Omental fat pad (tissue), 4 donors: ENCODE measurements around the gene IFI35. TPM values are rescaled to one million over a fixed set of nuclear protein-coding genes. Genes with fewer than 3 reads are reported as not detected.
"Not testable (repeated sequence)": the region's sequence is repeated elsewhere in the genome, so short reads cannot be mapped to it uniquely, and the experiment has no call there.

ENCODE experiments used
- ATAC-seq: fragments of 150-250 bp; one replicate; pipeline ENCODE4 v1.9.1; 2016; ENCODE audit warnings: mild to moderate bottlenecking, moderate library complexity; ENCODE audit not compliant: low FRiP score
- DNase-seq: peaks from one replicate; pipeline ENCODE4 v3.0.0-alpha.2; 2019; ENCODE audit warnings: low spot score
- CTCF ChIP-seq, 3 donors: fragments of 450-650 bp; IDR thresholded peaks; one replicate each; pipeline ENCODE4 v1.5.1; 2016 to 2017; ENCODE audit warnings: antibody characterized with exemption in 3 of 3, mild to moderate bottlenecking in 3 of 3, moderate library complexity in 2 of 3
- total RNA-seq, 4 donors: library from RNA; depleted of rRNA; stranded (reverse); fragments of >200 nt; gene quantifications; one replicate each; pipeline ENCODE4 v1.1.0, GENCODE V29; 2016

IFI35 gene
- total RNA-seq, 4 donors from 2014 or later, result 29.1 to 108 (median 34.4) TPM

- no peak for TF ChIP-seq CTCF (IDR thresholded peaks at IDR 0.05)
- DNase-seq (no peak), ATAC-seq (no peak)
These were observed 7.5 kb upstream of the IFI35 start for GRCh38 chr17:42999003-42999525.

- ATAC-seq, result not testable (repeated sequence)
These were observed 5.7 kb upstream of the IFI35 start for GRCh38 chr17:43000894-43001293.

DNA sequence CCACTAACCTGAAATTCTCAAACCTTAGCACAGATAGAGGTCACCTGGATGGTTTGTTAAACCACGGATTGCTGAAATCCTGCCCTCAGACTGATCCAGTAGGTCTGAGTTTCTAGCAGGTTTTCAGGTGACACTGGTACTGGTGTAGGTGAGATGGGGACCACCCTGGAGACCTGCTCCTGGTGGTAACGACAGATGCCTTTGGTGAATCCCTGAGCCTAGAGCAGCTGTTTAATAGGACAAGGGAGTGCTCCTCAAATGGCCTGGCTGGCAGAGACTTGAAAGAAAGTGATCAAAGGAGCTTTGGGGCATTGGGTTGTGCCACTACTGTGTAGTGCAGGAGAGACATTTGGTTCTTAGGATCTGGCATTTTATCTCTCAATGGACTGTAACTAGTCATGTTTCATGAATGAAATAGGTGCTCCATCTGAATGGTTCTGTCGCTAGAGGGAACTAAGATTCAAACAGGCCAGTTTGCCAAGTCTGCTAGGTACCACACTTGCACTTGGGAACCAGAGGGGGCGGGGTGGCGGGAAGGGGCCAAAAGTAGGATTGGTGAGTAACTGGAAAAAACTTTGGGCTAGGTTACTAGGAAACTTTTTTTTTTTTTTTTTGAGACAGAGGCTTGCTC, 2.9 kb upstream of the IFI35 start:
- DNase-seq (no peak), ATAC-seq (no peak)
- no peak for TF ChIP-seq CTCF (IDR thresholded peaks at IDR 0.05)

More at GRCh38 chr17:43000894-43001293, 5.7 kb upstream of the IFI35 start:
- not testable (repeated sequence) for DNase-seq

DNA sequence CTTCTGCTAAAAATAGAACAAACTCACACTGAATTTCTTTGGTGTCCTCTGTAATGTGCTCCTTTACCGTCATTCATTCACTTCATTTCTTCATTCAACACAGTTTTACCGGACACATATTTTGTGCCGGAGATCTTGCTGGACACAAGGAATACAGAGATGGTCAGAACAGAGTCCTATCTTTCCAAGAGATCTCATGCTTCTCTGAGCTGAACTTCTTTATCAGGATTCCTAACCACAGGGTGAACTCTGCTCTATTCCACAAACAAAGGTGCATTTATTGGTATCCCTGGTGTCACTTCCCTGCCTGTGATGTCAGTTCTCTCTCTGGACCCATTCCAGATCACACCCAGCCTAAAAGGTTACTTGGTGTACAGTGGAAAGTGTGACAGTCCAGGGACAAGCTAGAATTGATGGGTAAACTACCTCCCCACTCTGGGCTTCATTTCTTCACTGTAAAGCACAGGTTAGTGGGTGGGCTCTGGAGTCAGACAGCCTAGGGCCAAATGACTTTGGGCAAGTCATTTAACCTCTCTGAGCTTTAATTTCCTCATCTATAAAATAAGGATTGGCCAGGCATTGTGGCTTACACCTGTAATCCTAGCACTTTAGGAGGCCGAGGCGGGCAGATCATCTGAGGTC, 4.2 kb downstream of the IFI35 start:
- no peak for TF ChIP-seq CTCF (IDR thresholded peaks at IDR 0.05)
- ATAC-seq, result no peak
- DNase-seq, result no peak

- ATAC-seq, result no peak
- no peak for DNase-seq
- no peak for TF ChIP-seq CTCF (IDR thresholded peaks at IDR 0.05)
These were observed 5.3 kb downstream of the IFI35 start for GRCh38 chr17:43011728-43012472.

GRCh38 chr17:43013296-43013695, 6.7 kb downstream of the IFI35 start:
- no peak for DNase-seq

More at GRCh38 chr17:43013296-43013695, 6.7 kb downstream of the IFI35 start:
- ATAC-seq, result no peak
- no peak for TF ChIP-seq CTCF (IDR thresholded peaks at IDR 0.05)
